Epithelial cell of proximal tubule (primary cell): ENCODE measurements around the gene FBXO44. TPM values are rescaled to one million over a fixed set of nuclear protein-coding genes. Genes with fewer than 3 reads are reported as not detected.

Source experiments
- DNase-seq: peaks from one replicate; pipeline ENCODE4 v3.0.0-alpha.2; 2011; ENCODE audit warnings: low read depth
- H3K4me3 ChIP-seq: 2 replicates; pipeline ENCODE4 v1.5.1; 2011; ENCODE audit warnings: low read depth, mild to moderate bottlenecking, low read length
- CTCF ChIP-seq: conservative IDR thresholded peaks from 2 replicates; pipeline ENCODE4 v1.5.1; 2012; ENCODE audit warnings: low read depth, mild to moderate bottlenecking, low read length
- total RNA-seq: library from RNA; depleted of rRNA; stranded (reverse); fragments of >200 nt; gene quantifications from 2 replicates; pipeline ENCODE4 v1.2.3, GENCODE V29; 2015

The FBXO44 gene
- total RNA-seq, 1 donor from 2014 or later, result 13.7 TPM

- TF ChIP-seq CTCF, result no peak
- H3K4me3 ChIP-seq, result no peak overlapping the region
- DNase-seq, result no peak
These were observed 3.0 kb downstream of the FBXO44 start for GRCh38 chr1:11657654-11658053.

- no peak for TF ChIP-seq CTCF
- no peak for DNase-seq
- H3K4me3 ChIP-seq, result no peak overlapping the region
These were observed 3.9 kb downstream of the FBXO44 start for GRCh38 chr1:11658542-11658941.

GRCh38 chr1:11659748-11660147, 5.1 kb downstream of the FBXO44 start:
- no peak for TF ChIP-seq CTCF
- no peak for DNase-seq
- no peak overlapping the region for H3K4me3 ChIP-seq

GRCh38 chr1:11661103-11661502, 6.4 kb downstream of the FBXO44 start:
- no peak for DNase-seq
- no peak overlapping the region for H3K4me3 ChIP-seq
- no peak for TF ChIP-seq CTCF

- no peak for TF ChIP-seq CTCF
- DNase-seq, result no peak
- peak overlapping the region; percentile 66 for H3K4me3 ChIP-seq
These were observed 9.8 kb downstream of the FBXO44 start for GRCh38 chr1:11664336-11665065.

- no peak overlapping the region for H3K4me3 ChIP-seq
- TF ChIP-seq CTCF, result no peak
- DNase-seq, result no peak
These were observed 13.8 kb downstream of the FBXO44 start for GRCh38 chr1:11668516-11668915.

GRCh38 chr1:11670747-11671146, 16.1 kb downstream of the FBXO44 start:
- TF ChIP-seq CTCF, result no peak
- no peak for DNase-seq
- no peak overlapping the region for H3K4me3 ChIP-seq
